Upper lobe of right lung (tissue), 1 donor: ENCODE results near the gene DUSP7. TPM values are rescaled to one million over a fixed set of nuclear protein-coding genes. Genes with fewer than 3 reads are reported as not detected.
A peak's percentile ranks its signal among the peaks of the same experiment; 100 is the strongest.

Experiments used
- ATAC-seq: fragments of 200-7000 bp; cut with Tn5 transposase; one replicate; pipeline ENCODE4 v1.9.1; 2020; ENCODE audit warnings: mild to moderate bottlenecking, moderate library complexity
- DNase-seq: peaks from one replicate; pipeline ENCODE4 v3.0.0-alpha.2; 2020
- H3K27ac ChIP-seq: fragments of 200-600 bp; one replicate; pipeline ENCODE4 v1.8.0; 2022
- H3K27me3 ChIP-seq: fragments of 200-600 bp; one replicate; pipeline ENCODE4 v1.8.0; 2022; ENCODE audit warnings: mild to moderate bottlenecking
- H3K36me3 ChIP-seq: fragments of 200-600 bp; one replicate; pipeline ENCODE4 v1.8.0; 2022
- H3K4me1 ChIP-seq: fragments of 200-600 bp; one replicate; pipeline ENCODE4 v1.8.0; 2022
- H3K4me3 ChIP-seq: fragments of 200-600 bp; one replicate; pipeline ENCODE4 v1.8.0; 2022; ENCODE audit warnings: mild to moderate bottlenecking
- H3K9me3 ChIP-seq: fragments of 200-600 bp; one replicate; pipeline ENCODE4 v1.8.0; 2022
- intact Hi-C: fragments of 100-400 bp; cut with DNase I; formaldehyde crosslinking; loops from one replicate; pipeline ENCODE4 v1.11.0; 2022
- total RNA-seq: library from RNA; stranded (reverse); fragmentation: NEBNext Ultra II Directional; extraction: Animal tissue kit (Norgen Biotek cat#: 25700); gene quantifications from one replicate; pipeline ENCODE4 v1.2.1, GENCODE V29; 2021
- TF ChIP-seq, protein P1 (sequence below): fragments of 200-600 bp; IDR thresholded peaks from one replicate; pipeline ENCODE4 v1.8.0; 2022; ENCODE audit warnings: antibody characterized with exemption
- donor health status: DM: no; HTN: yes; CAD: no; lungs with severe emphysema.

The DUSP7 gene
- total RNA-seq, 1 donor from 2014 or later = 40.7 TPM

- Histone ChIP-seq H3K4me3 (no peak overlapping the region), H3K36me3 (no peaks in the 10 kb centered on the region), H3K4me1 (peaks cover 50% of the 10 kb centered on the region), H3K27me3 (no peaks in the 10 kb centered on the region), H3K27ac (no peak overlapping the region), H3K9me3 (no peaks in the 10 kb centered on the region)
- intact Hi-C loops = no loop called here
- ATAC-seq = no peak
- peak; percentile 29 for DNase-seq
- TF ChIP-seq, protein P1, sequence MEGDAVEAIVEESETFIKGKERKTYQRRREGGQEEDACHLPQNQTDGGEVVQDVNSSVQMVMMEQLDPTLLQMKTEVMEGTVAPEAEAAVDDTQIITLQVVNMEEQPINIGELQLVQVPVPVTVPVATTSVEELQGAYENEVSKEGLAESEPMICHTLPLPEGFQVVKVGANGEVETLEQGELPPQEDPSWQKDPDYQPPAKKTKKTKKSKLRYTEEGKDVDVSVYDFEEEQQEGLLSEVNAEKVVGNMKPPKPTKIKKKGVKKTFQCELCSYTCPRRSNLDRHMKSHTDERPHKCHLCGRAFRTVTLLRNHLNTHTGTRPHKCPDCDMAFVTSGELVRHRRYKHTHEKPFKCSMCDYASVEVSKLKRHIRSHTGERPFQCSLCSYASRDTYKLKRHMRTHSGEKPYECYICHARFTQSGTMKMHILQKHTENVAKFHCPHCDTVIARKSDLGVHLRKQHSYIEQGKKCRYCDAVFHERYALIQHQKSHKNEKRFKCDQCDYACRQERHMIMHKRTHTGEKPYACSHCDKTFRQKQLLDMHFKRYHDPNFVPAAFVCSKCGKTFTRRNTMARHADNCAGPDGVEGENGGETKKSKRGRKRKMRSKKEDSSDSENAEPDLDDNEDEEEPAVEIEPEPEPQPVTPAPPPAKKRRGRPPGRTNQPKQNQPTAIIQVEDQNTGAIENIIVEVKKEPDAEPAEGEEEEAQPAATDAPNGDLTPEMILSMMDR = no peak
These were observed 31.4 kb upstream of the DUSP7 start for GRCh38 chr3:52087731-52088130.

DNA sequence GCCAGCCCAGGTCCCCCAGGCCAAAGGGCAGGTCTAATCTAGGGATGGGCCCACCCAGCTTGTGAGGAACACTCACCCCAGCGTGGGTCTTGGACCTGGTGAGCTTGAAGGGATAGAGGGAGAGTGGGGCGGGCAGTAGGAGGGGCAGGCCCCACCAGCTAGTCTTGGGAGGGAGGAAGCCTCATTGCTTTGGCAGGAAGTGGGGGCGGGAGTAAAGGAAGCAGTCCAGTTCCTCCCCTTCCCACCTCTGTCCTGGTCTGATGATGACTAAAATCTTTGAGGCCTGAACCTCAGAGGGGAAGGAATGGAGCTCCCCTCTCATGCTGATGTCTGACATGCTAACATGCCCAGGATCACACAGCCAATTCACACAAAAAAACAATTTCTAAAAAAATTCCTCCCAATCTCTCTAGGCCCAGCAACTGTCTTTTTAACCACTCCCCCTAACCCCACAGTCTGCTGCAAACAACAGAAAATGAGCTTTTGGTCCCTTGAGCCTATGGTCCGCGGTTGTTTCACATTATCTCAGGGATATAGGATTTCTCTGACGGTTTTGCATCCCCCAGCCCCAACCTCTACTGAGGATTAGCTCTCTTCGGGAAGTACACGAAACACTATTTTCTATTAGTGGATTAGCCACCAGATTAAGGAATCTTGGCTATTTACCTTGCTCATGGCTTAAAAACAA lies 30.7 kb upstream of the DUSP7 start:
- intact Hi-C loops = no loop called here
- peak overlapping the region; percentile 13 for H3K27ac ChIP-seq
- H3K4me3 ChIP-seq = no peak overlapping the region
- H3K36me3 ChIP-seq = no peaks in the 10 kb centered on the region
- H3K27me3 ChIP-seq = no peaks in the 10 kb centered on the region
- H3K9me3 ChIP-seq = no peaks in the 10 kb centered on the region
- TF ChIP-seq, protein P1 = no peak
- peaks cover 48% of the 10 kb centered on the region for H3K4me1 ChIP-seq
- DNase-seq (peak; percentile 69), ATAC-seq (peak; percentile 61)

GRCh38 chr3:52086461-52086860 lies 30.1 kb upstream of the DUSP7 start:
- TF ChIP-seq, protein P1 = no peak
- Histone ChIP-seq H3K9me3 (no peaks in the 10 kb centered on the region), H3K27me3 (no peaks in the 10 kb centered on the region), H3K4me3 (no peak overlapping the region), H3K27ac (no peak overlapping the region), H3K36me3 (no peaks in the 10 kb centered on the region), H3K4me1 (peaks cover 41% of the 10 kb centered on the region)
- intact Hi-C loops = no loop called here
- ATAC-seq (no peak), DNase-seq (peak; percentile 57)

GRCh38 chr3:52085681-52086282 lies 29.4 kb upstream of the DUSP7 start:
- Histone ChIP-seq H3K4me1 (peaks cover 36% of the 10 kb centered on the region), H3K36me3 (no peaks in the 10 kb centered on the region), H3K27me3 (no peaks in the 10 kb centered on the region), H3K27ac (no peak overlapping the region), H3K4me3 (no peak overlapping the region), H3K9me3 (no peaks in the 10 kb centered on the region)
- TF ChIP-seq, protein P1 = no peak
- ATAC-seq (no peak), DNase-seq (peak; percentile 58)
- intact Hi-C loops = no loop called here

DNA sequence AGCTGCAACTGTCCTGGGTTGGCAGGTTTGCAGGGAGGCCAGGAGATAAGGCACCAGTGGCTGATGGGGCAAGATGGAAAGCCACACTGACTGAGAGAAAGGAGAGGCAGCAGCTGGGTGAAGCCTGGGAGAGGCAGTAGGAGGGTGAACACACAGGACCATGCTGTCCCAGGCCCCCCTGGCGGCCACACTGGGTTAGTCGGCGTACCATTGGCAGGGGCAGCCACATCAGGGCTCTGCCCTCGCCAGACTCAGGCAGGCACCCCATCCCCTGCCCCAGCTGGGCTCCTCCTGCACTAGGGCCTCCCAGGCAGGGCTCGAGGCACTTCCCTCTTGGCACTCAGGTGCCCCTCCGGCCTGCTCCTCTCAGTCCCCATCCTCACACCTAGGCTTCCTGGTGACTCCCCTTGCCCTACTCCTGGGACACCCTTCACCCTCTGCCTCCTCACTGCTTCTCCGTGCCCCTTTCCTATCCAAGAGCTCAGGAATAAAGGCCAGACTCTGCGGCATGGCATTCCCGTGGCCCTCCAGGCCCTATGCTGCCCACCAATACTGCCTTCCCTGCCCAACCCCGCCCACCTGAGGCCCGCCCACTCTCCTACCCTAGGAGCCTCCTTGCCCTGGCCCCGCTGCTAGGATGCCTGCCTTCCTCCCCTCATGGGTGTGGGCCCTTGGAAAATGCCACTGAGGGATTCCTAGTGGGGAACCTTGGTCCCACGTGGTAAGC lies 28.7 kb upstream of the DUSP7 start:
- Histone ChIP-seq H3K27me3 (no peaks in the 10 kb centered on the region), H3K9me3 (no peaks in the 10 kb centered on the region), H3K27ac (no peak overlapping the region), H3K4me1 (peaks cover 30% of the 10 kb centered on the region), H3K4me3 (no peak overlapping the region), H3K36me3 (no peaks in the 10 kb centered on the region)
- DNase-seq (no peak), ATAC-seq (no peak)
- intact Hi-C loops = no loop called here
- TF ChIP-seq, protein P1 = no peak
